H9 (cell line): ENCODE data around the gene USP46. TPM values are rescaled to one million over a fixed set of nuclear protein-coding genes. Genes with fewer than 3 reads are reported as not detected.

ENCODE experiments used
- DNase-seq: peaks from one replicate; pipeline ENCODE4 v3.0.0-alpha.2; 2017
- H2AFZ ChIP-seq: one replicate; pipeline ENCODE4 v1.6.1; 2013; ENCODE audit warnings: mild to moderate bottlenecking, low read length, control low read depth, moderate library complexity
- H2AK5ac ChIP-seq: 2 replicates; pipeline ENCODE4 v1.6.1; 2013; ENCODE audit warnings: low read length, control low read depth, mixed read lengths; ENCODE audit not compliant: insufficient read length
- H2BK120ac ChIP-seq: one replicate; pipeline ENCODE4 v1.6.1; 2013; ENCODE audit warnings: low read depth, mild to moderate bottlenecking, low read length, control low read depth, inconsistent platforms; ENCODE audit not compliant: poor library complexity, severe bottlenecking
- H2BK12ac ChIP-seq: 2 replicates; pipeline ENCODE4 v1.6.1; 2013; ENCODE audit warnings: low read length, control low read depth, mixed read lengths, low read depth; ENCODE audit not compliant: insufficient read length
- H2BK15ac ChIP-seq: 2 replicates; pipeline ENCODE4 v1.6.1; 2013; ENCODE audit warnings: low read depth, low read length, control low read depth
- H2BK20ac ChIP-seq: one replicate; pipeline ENCODE4 v1.6.1; 2013; ENCODE audit warnings: low read depth, mild to moderate bottlenecking, low read length, control low read depth, inconsistent platforms; ENCODE audit not compliant: poor library complexity, severe bottlenecking
- H2BK5ac ChIP-seq: 2 replicates; pipeline ENCODE4 v1.6.1; 2013; ENCODE audit warnings: low read length, control low read depth, mixed read lengths; ENCODE audit not compliant: insufficient read length
- H3K14ac ChIP-seq: 2 replicates; pipeline ENCODE4 v1.6.1; 2013; ENCODE audit warnings: low read length, control low read depth; ENCODE audit not compliant: insufficient read depth
- H3K18ac ChIP-seq: 2 replicates; pipeline ENCODE4 v1.6.1; 2013; ENCODE audit warnings: low read depth, mild to moderate bottlenecking, mixed read lengths, low read length, control low read depth; ENCODE audit not compliant: insufficient read length
- H3K23ac ChIP-seq: 2 replicates; pipeline ENCODE4 v1.6.1; 2013; ENCODE audit warnings: low read length, control low read depth, mixed read lengths, low read depth; ENCODE audit not compliant: insufficient read length
- H3K23me2 ChIP-seq: 2 replicates; pipeline ENCODE4 v1.6.1; 2013; ENCODE audit warnings: low read depth, mild to moderate bottlenecking, mixed read lengths, low read length, control low read depth; ENCODE audit not compliant: insufficient read length, poor library complexity, severe bottlenecking
- H3K27ac ChIP-seq: 2 replicates; pipeline ENCODE4 v1.5.1; 2013; ENCODE audit warnings: low read length, control low read depth, mixed read lengths, low read depth; ENCODE audit not compliant: insufficient read length
- H3K27me3 ChIP-seq: 2 replicates; pipeline ENCODE4 v1.6.1; 2013; ENCODE audit warnings: low read length, control low read depth, inconsistent platforms; ENCODE audit not compliant: insufficient read depth
- H3K4ac ChIP-seq: 2 replicates; pipeline ENCODE4 v1.6.1; 2013; ENCODE audit warnings: low read depth, mild to moderate bottlenecking, control low read depth, inconsistent platforms, low read length, moderate library complexity
- H3K4me1 ChIP-seq: 2 replicates; pipeline ENCODE4 v1.6.1; 2013; ENCODE audit warnings: low read length, control low read depth, inconsistent platforms; ENCODE audit not compliant: insufficient read depth
- H3K4me2 ChIP-seq: 2 replicates; pipeline ENCODE4 v1.6.1; 2013; ENCODE audit warnings: low read length, control low read depth, mixed read lengths; ENCODE audit not compliant: insufficient read length, insufficient read depth
- H3K56ac ChIP-seq: 2 replicates; pipeline ENCODE4 v1.6.1; 2013; ENCODE audit warnings: low read depth, mild to moderate bottlenecking, mixed read lengths, low read length, control low read depth; ENCODE audit not compliant: insufficient read length
- H3K79me1 ChIP-seq: 2 replicates; pipeline ENCODE4 v1.6.1; 2013; ENCODE audit warnings: low read depth, mild to moderate bottlenecking, moderate library complexity, low read length, control low read depth, inconsistent platforms; ENCODE audit not compliant: insufficient read depth, poor library complexity, severe bottlenecking
- H3K79me2 ChIP-seq: 2 replicates; pipeline ENCODE4 v1.6.1; 2013; ENCODE audit warnings: low read length, control low read depth, inconsistent platforms; ENCODE audit not compliant: insufficient read depth
- H3K9ac ChIP-seq: 2 replicates; pipeline ENCODE4 v1.6.1; 2013; ENCODE audit warnings: low read length, control low read depth, mixed read lengths; ENCODE audit not compliant: insufficient read length; ENCODE audit errors: extremely low read depth
- H3K9me3 ChIP-seq: one replicate; pipeline ENCODE4 v1.6.1; 2013; ENCODE audit warnings: low read depth, low read length, inconsistent platforms; ENCODE audit not compliant: control insufficient read depth
- H3T11ph ChIP-seq: one replicate; pipeline ENCODE4 v1.6.1; 2013; ENCODE audit warnings: mild to moderate bottlenecking, low read length, control low read depth, inconsistent platforms
- H4K20me1 ChIP-seq: one replicate; pipeline ENCODE4 v1.6.1; 2013; ENCODE audit not compliant: control insufficient read depth, insufficient read length, insufficient read depth
- H4K5ac ChIP-seq: 2 replicates; pipeline ENCODE4 v1.6.1; 2013; ENCODE audit warnings: low read depth, mild to moderate bottlenecking, mixed read lengths, low read length, control low read depth; ENCODE audit not compliant: insufficient read length
- H4K8ac ChIP-seq: replicated peaks from 2 replicates; pipeline ENCODE4 v1.6.1; 2013; ENCODE audit warnings: low read length, control low read depth, mixed read lengths, low read depth; ENCODE audit not compliant: insufficient read length
- H4K91ac ChIP-seq: 2 replicates; pipeline ENCODE4 v1.6.1; 2013; ENCODE audit warnings: low read depth, mild to moderate bottlenecking, moderate library complexity, mixed read lengths, low read length, control low read depth; ENCODE audit not compliant: insufficient read length
- H3K27ac Mint-ChIP-seq, 3 experiments: 2 replicates in 2 of 3; 3 replicates in 1 of 3; pipeline ENCODE4 v1.8.0; 2020 to 2021; ENCODE audit warnings: mixed read lengths in 3 of 3, mild to moderate bottlenecking in 1 of 3, moderate library complexity in 1 of 3
- H3K27me3 Mint-ChIP-seq: 2 replicates; pipeline ENCODE4 v1.8.0; 2021; ENCODE audit warnings: low read depth, mild to moderate bottlenecking, moderate library complexity, mixed read lengths
- H3K36me3 Mint-ChIP-seq, 3 experiments: 2 replicates in 2 of 3; 3 replicates in 1 of 3; pipeline ENCODE4 v1.8.0; 2020 to 2021; ENCODE audit warnings: low read depth in 3 of 3, mixed read lengths in 3 of 3; ENCODE audit not compliant: insufficient read depth in 1 of 3
- H3K4me1 Mint-ChIP-seq, 2 experiments: 2 replicates each; pipeline ENCODE4 v1.8.0; 2020; ENCODE audit warnings: mixed read lengths in 2 of 2
- H3K4me3 Mint-ChIP-seq, 2 experiments: 2 replicates in 1 of 2; 3 replicates in 1 of 2; pipeline ENCODE4 v1.8.0; 2020 to 2021; ENCODE audit warnings: mild to moderate bottlenecking in 2 of 2, mixed read lengths in 2 of 2, moderate library complexity in 1 of 2
- H3K9me3 Mint-ChIP-seq, 2 experiments: 2 replicates in 1 of 2; 3 replicates in 1 of 2; pipeline ENCODE4 v1.8.0; 2020; ENCODE audit warnings: mild to moderate bottlenecking in 2 of 2, mixed read lengths in 2 of 2, moderate library complexity in 1 of 2
- CTCF ChIP-seq: fragments of 200-600 bp; sonication (generic); conservative IDR thresholded peaks from 3 replicates; pipeline ENCODE4 v1.8.0; 2021; ENCODE audit warnings: antibody characterized with exemption, mild to moderate bottlenecking
- WGBS: extraction: QIAGEN DNeasy Blood & Tissue Kit; methylation state at CpG from one replicate; pipeline ENCODE4 v1.1.7; 2013; ENCODE audit warnings: missing lambda C conversion rate, low lambda C conversion rate, mixed read lengths; ENCODE audit not compliant: insufficient read length; ENCODE audit errors: extremely low coverage; 5-methylcytosine and 5-hydroxymethylcytosine counted together
- total RNA-seq: library from RNA; stranded (reverse); gene quantifications from 2 replicates; pipeline ENCODE4 v1.2.1, GENCODE V29; 2021

The USP46 gene
- total RNA-seq, 1 experiment from 2014 or later: 59.8 TPM

DNA sequence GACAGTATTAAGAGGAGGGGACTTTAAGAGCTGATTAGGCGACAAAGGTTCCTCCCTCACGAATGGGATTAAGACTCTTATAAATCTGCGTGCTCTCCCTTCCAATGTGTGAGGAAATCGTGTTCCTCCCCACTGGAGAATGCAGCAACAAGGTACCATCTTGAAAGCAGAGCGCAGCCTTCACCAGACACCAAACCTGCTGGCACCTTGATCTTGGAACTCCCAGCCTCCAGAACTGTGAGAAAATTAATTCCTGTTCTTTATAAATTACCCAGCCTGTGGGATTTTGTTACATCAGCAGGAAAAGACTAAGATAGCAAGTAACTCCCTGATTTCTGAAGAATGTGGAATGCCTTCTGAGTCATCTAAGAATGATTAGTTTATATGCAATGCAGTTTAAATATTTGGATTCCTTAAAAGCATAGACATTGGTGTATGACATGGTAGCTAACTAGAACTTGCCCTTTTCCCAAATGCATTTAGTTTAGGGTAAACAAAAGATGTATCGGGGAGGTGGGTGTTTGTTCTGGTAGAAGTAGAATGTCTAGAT is 86.1 kb downstream of the USP46 start:
- TF ChIP-seq CTCF: no peak
- H3K18ac ChIP-seq: no peak overlapping the region
- Mint-ChIP-seq H3K27ac (no peak overlapping the region; a peak in 1 of 7 replicates), H3K4me3 (no peak overlapping the region), H3K27me3 (no peaks in the 10 kb centered on the region; the same call in 1 of the 2 replicates), H3K4me1 (peaks cover 34 to 35% of the 10 kb centered on the region in 2 experiments), H3K36me3 (peaks cover 0 to 9% (median 0%) of the 10 kb centered on the region in 3 experiments; a peak in 2 of 7 replicates), H3K9me3 (no peaks in the 10 kb centered on the region)
- H2BK12ac ChIP-seq: no peak overlapping the region
- no peaks in the 10 kb centered on the region for H4K20me1 ChIP-seq
- no peak overlapping the region for H3K56ac ChIP-seq
- H4K5ac ChIP-seq: no peak overlapping the region
- no peak overlapping the region for H2AFZ ChIP-seq
- H3K23me2 ChIP-seq: no peaks in the 10 kb centered on the region
- no peaks in the 10 kb centered on the region for H3K9me3 ChIP-seq
- no peak overlapping the region for H2BK5ac ChIP-seq
- no peak overlapping the region for H3K4ac ChIP-seq
- no peak for DNase-seq
- no peaks in the 10 kb centered on the region for H3K79me1 ChIP-seq
- no CpG with 5 or more reads among the region's 6 CpGs for WGBS
- H2BK15ac ChIP-seq: no peak overlapping the region
- H4K8ac ChIP-seq: no peak overlapping the region
- H2AK5ac ChIP-seq: no peak overlapping the region
- H3K23ac ChIP-seq: no peak overlapping the region
- no peak overlapping the region for H3T11ph ChIP-seq
- no peak overlapping the region for H3K27ac ChIP-seq
- 0 out of 2 replicates have a peak, but pooled peaks cover 2% of the 10 kb centered on the region for H3K4me1 ChIP-seq
- H3K4me2 ChIP-seq: no peak overlapping the region
- H3K27me3 ChIP-seq: no peaks in the 10 kb centered on the region
- H3K14ac ChIP-seq: no peak overlapping the region
- H2BK120ac ChIP-seq: no peak overlapping the region
- H3K9ac ChIP-seq: no peak overlapping the region
- H2BK20ac ChIP-seq: no peak overlapping the region
- H3K79me2 ChIP-seq: no peaks in the 10 kb centered on the region
- H4K91ac ChIP-seq: no peak overlapping the region
